Uterus (tissue), 2 donors: ENCODE data around the gene EEF1A1.

Experiments
- POLR2A ChIP-seq, 2 donors: fragments of 450-650 bp; IDR thresholded peaks; one replicate each; pipeline ENCODE4 v1.6.1; 2016; ENCODE audit warnings: antibody characterized with exemption in 2 of 2, mild to moderate bottlenecking in 1 of 2, moderate library complexity in 1 of 2
- TF ChIP-seq, protein P1 (sequence below), 4 experiments: fragments of 200-600 bp in 2 of 4; fragments of 450-650 bp in 2 of 4; sonication (generic) in 2 of 4; IDR thresholded peaks; one replicate each; pipeline ENCODE4 v1.5.1; 2016 to 2019; ENCODE audit warnings: antibody characterized with exemption in 4 of 4, mild to moderate bottlenecking in 2 of 4, moderate library complexity in 1 of 4

DNA sequence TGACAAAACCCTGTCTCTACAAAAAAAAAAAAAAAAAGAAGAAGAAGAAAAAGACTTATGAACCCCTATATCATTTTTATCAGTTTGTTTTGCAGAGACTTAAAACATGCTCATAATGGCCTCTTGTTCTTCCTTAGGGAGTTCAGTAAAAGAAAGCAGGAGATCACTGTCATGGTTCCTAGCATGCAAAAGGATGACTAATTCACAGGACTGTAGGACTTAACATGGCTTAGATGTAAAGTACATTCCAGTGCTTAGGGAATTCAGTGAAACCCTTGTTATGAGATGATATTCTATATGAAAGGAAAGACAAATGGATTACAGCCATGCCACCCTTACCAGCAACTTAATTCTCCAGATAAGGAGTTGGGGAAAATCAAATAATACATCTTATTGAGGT lies 29.5 kb downstream of the EEF1A1 start:
- TF ChIP-seq, protein P1, sequence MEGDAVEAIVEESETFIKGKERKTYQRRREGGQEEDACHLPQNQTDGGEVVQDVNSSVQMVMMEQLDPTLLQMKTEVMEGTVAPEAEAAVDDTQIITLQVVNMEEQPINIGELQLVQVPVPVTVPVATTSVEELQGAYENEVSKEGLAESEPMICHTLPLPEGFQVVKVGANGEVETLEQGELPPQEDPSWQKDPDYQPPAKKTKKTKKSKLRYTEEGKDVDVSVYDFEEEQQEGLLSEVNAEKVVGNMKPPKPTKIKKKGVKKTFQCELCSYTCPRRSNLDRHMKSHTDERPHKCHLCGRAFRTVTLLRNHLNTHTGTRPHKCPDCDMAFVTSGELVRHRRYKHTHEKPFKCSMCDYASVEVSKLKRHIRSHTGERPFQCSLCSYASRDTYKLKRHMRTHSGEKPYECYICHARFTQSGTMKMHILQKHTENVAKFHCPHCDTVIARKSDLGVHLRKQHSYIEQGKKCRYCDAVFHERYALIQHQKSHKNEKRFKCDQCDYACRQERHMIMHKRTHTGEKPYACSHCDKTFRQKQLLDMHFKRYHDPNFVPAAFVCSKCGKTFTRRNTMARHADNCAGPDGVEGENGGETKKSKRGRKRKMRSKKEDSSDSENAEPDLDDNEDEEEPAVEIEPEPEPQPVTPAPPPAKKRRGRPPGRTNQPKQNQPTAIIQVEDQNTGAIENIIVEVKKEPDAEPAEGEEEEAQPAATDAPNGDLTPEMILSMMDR (IDR thresholded peaks at IDR 0.05), result no peak
- no peak for TF ChIP-seq POLR2A (IDR thresholded peaks at IDR 0.05)
